ES-I3 (cell line): ENCODE measurements around the gene VTCN1.
"Not testable (repeated sequence)": the region's sequence is repeated elsewhere in the genome, so short reads cannot be mapped to it uniquely, and the experiment has no call there.

Experiments
- H3K36me3 ChIP-seq: 2 replicates; pipeline ENCODE4 v1.6.1; 2013; ENCODE audit warnings: mild to moderate bottlenecking, low read length, control low read depth, moderate library complexity; ENCODE audit not compliant: insufficient read depth
- H3K4me1 ChIP-seq: 2 replicates; pipeline ENCODE4 v1.6.1; 2013; ENCODE audit warnings: mild to moderate bottlenecking, control low read depth, low read length; ENCODE audit not compliant: insufficient read depth
- H3K9ac ChIP-seq: 2 replicates; pipeline ENCODE4 v1.6.1; 2013; ENCODE audit warnings: low read depth, mild to moderate bottlenecking, low read length, moderate library complexity
- H3K9me3 ChIP-seq: 2 replicates; pipeline ENCODE4 v1.6.1; 2013; ENCODE audit warnings: mild to moderate bottlenecking, low read length, moderate library complexity; ENCODE audit not compliant: control insufficient read depth, insufficient read depth

Gene VTCN1

GRCh38 chr1:117138106-117138505 is 72.6 kb downstream of the VTCN1 start:
- H3K4me1 ChIP-seq = peaks cover 13% of the 10 kb centered on the region; the same call in 1 of the 2 replicates
- no peaks in the 10 kb centered on the region for H3K36me3 ChIP-seq
- H3K9ac ChIP-seq = no peak overlapping the region
- H3K9me3 ChIP-seq = no peaks in the 10 kb centered on the region

GRCh38 chr1:117137281-117137855 is 73.4 kb downstream of the VTCN1 start:
- Histone ChIP-seq H3K9ac (no peak overlapping the region; the same call in 1 of the 2 replicates), H3K9me3 (no peaks in the 10 kb centered on the region), H3K36me3 (no peaks in the 10 kb centered on the region), H3K4me1 (peaks cover 13% of the 10 kb centered on the region; the same call in 1 of the 2 replicates)

GRCh38 chr1:117136749-117137148 is 74.0 kb downstream of the VTCN1 start:
- no peaks in the 10 kb centered on the region for H3K36me3 ChIP-seq
- H3K9me3 ChIP-seq = no peaks in the 10 kb centered on the region
- H3K4me1 ChIP-seq = peaks cover 13% of the 10 kb centered on the region; the same call in 1 of the 2 replicates
- H3K9ac ChIP-seq = no peak overlapping the region

GRCh38 chr1:117135329-117135728 is 75.4 kb downstream of the VTCN1 start:
- H3K4me1 ChIP-seq = peaks cover 13% of the 10 kb centered on the region; the same call in 1 of the 2 replicates
- H3K36me3 ChIP-seq = no peaks in the 10 kb centered on the region
- no peaks in the 10 kb centered on the region for H3K9me3 ChIP-seq
- H3K9ac ChIP-seq = no peak overlapping the region

- H3K4me1 ChIP-seq = peaks cover 15% of the 10 kb centered on the region
- no peaks in the 10 kb centered on the region for H3K9me3 ChIP-seq
- no peaks in the 10 kb centered on the region for H3K36me3 ChIP-seq
- H3K9ac ChIP-seq = no peak overlapping the region
Observed at GRCh38 chr1:117130526-117130925, 80.2 kb downstream of the VTCN1 start.

GRCh38 chr1:117128323-117129079 is 82.2 kb downstream of the VTCN1 start:
- H3K4me1 ChIP-seq = peaks cover 9% of the 10 kb centered on the region
- H3K9ac ChIP-seq = no peak overlapping the region
- no peaks in the 10 kb centered on the region for H3K9me3 ChIP-seq
- H3K36me3 ChIP-seq = no peaks in the 10 kb centered on the region

- no peaks in the 10 kb centered on the region for H3K9me3 ChIP-seq
- no peaks in the 10 kb centered on the region for H3K36me3 ChIP-seq
- H3K4me1 ChIP-seq = peaks cover 9% of the 10 kb centered on the region
- H3K9ac ChIP-seq = no peak overlapping the region
Observed at GRCh38 chr1:117127795-117128194, 82.9 kb downstream of the VTCN1 start.

- no peaks in the 10 kb centered on the region for H3K9me3 ChIP-seq
- H3K4me1 ChIP-seq = peaks cover 13% of the 10 kb centered on the region
- H3K36me3 ChIP-seq = no peaks in the 10 kb centered on the region
- H3K9ac ChIP-seq = no peak overlapping the region
Observed at GRCh38 chr1:117124661-117125060, 86.1 kb downstream of the VTCN1 start.

GRCh38 chr1:117123274-117123673 is 87.5 kb downstream of the VTCN1 start:
- H3K4me1 ChIP-seq = peaks cover 11% of the 10 kb centered on the region
- no peaks in the 10 kb centered on the region for H3K36me3 ChIP-seq
- no peak overlapping the region for H3K9ac ChIP-seq
- H3K9me3 ChIP-seq = no peaks in the 10 kb centered on the region

- Histone ChIP-seq H3K9ac (peak overlapping the region; percentile 98), H3K36me3 (no peaks in the 10 kb centered on the region), H3K4me1 (peaks cover 4% of the 10 kb centered on the region; the same call in 1 of the 2 replicates), H3K9me3 (no peaks in the 10 kb centered on the region)
Observed at GRCh38 chr1:117122330-117123025, 88.2 kb downstream of the VTCN1 start.

- H3K4me1 ChIP-seq = peaks cover 4% of the 10 kb centered on the region; the same call in 1 of the 2 replicates
- peak within 1 kb of the TSS; percentile 98 for H3K9ac ChIP-seq
- no peaks in the 10 kb centered on the region for H3K36me3 ChIP-seq
- H3K9me3 ChIP-seq = no peaks in the 10 kb centered on the region
Observed at GRCh38 chr1:117121589-117122329, 89.0 kb downstream of the VTCN1 start, which contains the start of gene TRIM45. Gene TRIM45, minus strand, starts transcription at chr1:117121749. Its CDS starts 548 bp downstream, at chr1:117121201.

- Histone ChIP-seq H3K9ac (peak overlapping the region; percentile 98), H3K4me1 (peaks cover 4% of the 10 kb centered on the region; the same call in 1 of the 2 replicates), H3K36me3 (no peaks in the 10 kb centered on the region), H3K9me3 (no peaks in the 10 kb centered on the region)
Observed at GRCh38 chr1:117120774-117121588, 89.7 kb downstream of the VTCN1 start.

- H3K4me1 ChIP-seq, H3K9ac ChIP-seq: not testable (repeated sequence)
Observed at GRCh38 chr1:117119144-117119543, 91.6 kb downstream of the VTCN1 start.

More at GRCh38 chr1:117119144-117119543, 91.6 kb downstream of the VTCN1 start:
- not testable (repeated sequence) for H3K9me3 ChIP-seq, H3K36me3 ChIP-seq
